Glutamatergic neuron (in vitro differentiated cells): ENCODE measurements around the gene SIRT3. TPM values are rescaled to one million over a fixed set of nuclear protein-coding genes. Genes with fewer than 3 reads are reported as not detected.

Source experiments
- DNase-seq: peaks from one replicate; pipeline ENCODE4 v3.0.0; 2022
- H3K27ac Mint-ChIP-seq: one replicate; pipeline ENCODE4 v1.8.0; 2020; ENCODE audit warnings: mild to moderate bottlenecking, mixed read lengths, inconsistent platforms; ENCODE audit not compliant: unreplicated experiment
- H3K27me3 Mint-ChIP-seq: one replicate; pipeline ENCODE4 v1.8.0; 2020; ENCODE audit warnings: mild to moderate bottlenecking, moderate library complexity, mixed read lengths, inconsistent platforms; ENCODE audit not compliant: unreplicated experiment
- H3K36me3 Mint-ChIP-seq: one replicate; pipeline ENCODE4 v1.8.0; 2020; ENCODE audit warnings: mild to moderate bottlenecking, mixed read lengths, inconsistent platforms; ENCODE audit not compliant: unreplicated experiment
- H3K4me1 Mint-ChIP-seq: one replicate; pipeline ENCODE4 v1.8.0; 2020; ENCODE audit warnings: mild to moderate bottlenecking, low read depth, mixed read lengths, inconsistent platforms; ENCODE audit not compliant: unreplicated experiment
- H3K4me3 Mint-ChIP-seq: one replicate; pipeline ENCODE4 v1.8.0; 2020; ENCODE audit warnings: mild to moderate bottlenecking, mixed read lengths, inconsistent platforms; ENCODE audit not compliant: unreplicated experiment
- H3K9me3 Mint-ChIP-seq: one replicate; pipeline ENCODE4 v1.8.0; 2020; ENCODE audit warnings: mild to moderate bottlenecking, moderate library complexity, mixed read lengths, inconsistent platforms; ENCODE audit not compliant: unreplicated experiment
- total RNA-seq: library from RNA; stranded (reverse); fragmentation: NEBNext Ultra II Directional; extraction: Animal tissue kit (Norgen Biotek cat#: 25700); gene quantifications from one replicate; pipeline ENCODE4 v1.2.1, GENCODE V29; 2021; ENCODE audit not compliant: unreplicated experiment
- TF ChIP-seq, protein P1 (sequence below): fragments of 200-600 bp; sonication (generic); IDR thresholded peaks from one replicate; pipeline ENCODE4 v1.5.0; 2021; ENCODE audit not compliant: partially characterized antibody, unreplicated experiment

Gene SIRT3
- total RNA-seq, 1 donor from 2014 or later = 23.6 TPM

DNA sequence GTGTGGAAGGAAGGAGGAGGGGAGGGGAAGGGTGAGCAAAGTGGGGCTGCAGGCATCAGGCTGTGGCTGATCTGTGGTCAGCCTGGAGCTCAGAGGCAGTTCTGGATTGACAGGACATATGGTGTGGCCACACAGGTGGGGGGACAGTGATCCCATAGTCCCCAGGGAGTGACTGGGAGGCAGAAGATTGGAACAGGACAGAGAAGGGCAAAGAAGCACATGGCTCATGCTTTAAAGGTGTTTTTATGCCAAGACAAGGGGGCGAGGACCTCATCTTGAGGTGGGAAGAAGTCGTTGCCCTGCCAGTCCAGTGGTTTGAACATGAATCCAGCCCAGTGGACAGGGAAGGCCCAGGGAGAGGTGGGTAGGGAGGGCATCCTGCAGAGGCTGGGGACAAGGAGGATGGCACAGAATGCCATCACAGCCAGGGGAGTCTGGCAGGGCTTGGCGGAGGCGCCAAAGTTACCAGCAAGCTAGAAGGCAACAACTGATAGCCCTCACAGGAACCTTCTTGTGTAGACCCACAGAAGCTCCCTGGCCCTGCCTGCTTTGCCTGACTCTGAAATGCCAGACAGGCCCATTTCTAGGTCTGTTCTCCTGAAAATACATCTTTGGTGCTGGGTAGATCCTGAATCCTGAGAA is 32.1 kb downstream of the SIRT3 start:
- Mint-ChIP-seq H3K9me3 (peaks cover 16% of the 10 kb centered on the region), H3K27me3 (peaks cover 12% of the 10 kb centered on the region), H3K4me3 (no peak overlapping the region), H3K27ac (no peak overlapping the region), H3K36me3 (no peaks in the 10 kb centered on the region), H3K4me1 (no peaks in the 10 kb centered on the region)
- DNase-seq = no peak
- TF ChIP-seq, protein P1, sequence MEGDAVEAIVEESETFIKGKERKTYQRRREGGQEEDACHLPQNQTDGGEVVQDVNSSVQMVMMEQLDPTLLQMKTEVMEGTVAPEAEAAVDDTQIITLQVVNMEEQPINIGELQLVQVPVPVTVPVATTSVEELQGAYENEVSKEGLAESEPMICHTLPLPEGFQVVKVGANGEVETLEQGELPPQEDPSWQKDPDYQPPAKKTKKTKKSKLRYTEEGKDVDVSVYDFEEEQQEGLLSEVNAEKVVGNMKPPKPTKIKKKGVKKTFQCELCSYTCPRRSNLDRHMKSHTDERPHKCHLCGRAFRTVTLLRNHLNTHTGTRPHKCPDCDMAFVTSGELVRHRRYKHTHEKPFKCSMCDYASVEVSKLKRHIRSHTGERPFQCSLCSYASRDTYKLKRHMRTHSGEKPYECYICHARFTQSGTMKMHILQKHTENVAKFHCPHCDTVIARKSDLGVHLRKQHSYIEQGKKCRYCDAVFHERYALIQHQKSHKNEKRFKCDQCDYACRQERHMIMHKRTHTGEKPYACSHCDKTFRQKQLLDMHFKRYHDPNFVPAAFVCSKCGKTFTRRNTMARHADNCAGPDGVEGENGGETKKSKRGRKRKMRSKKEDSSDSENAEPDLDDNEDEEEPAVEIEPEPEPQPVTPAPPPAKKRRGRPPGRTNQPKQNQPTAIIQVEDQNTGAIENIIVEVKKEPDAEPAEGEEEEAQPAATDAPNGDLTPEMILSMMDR = no peak

DNA sequence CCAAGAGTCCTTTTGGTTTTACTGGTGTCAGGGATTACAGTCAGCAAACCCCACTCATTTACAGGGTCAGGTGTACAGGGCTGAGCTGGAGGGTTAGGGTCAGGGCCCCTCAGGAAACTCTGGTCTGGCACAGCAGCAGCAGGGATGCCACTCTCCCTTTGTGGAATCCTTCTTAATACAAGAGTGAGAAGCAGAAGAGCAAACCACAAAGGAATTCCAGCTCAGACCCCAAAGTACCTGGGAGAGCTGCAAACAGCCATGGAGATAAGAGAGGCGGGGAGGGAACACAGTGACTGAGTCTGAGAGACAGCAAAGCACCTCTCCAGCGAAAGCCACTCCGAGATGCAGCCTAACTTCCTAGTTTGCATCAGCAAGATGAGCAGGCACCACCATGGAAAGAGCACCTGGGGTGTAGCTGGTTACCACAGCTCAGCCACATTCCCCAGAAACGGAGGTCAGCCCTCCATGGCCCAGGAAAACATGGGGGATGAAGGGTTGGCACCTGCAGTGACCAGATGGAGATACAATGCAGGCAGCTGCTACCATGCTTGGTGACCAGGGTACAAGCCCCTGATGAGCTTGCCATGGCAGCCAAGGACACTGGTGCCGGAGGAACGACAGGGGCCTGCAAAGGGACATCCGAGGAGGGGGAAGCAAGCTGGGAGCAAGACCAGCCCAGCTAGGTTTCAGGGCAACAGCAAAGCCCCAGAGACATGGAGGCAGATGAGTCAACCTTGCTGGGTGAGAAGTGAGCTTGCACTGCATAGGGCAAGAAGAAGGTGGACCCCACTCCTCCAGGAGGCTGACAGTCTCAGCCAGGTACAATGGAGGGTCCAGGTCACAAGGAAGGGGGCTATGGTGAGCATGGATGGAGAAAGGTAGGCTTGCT is 32.8 kb downstream of the SIRT3 start:
- DNase-seq = no peak
- Mint-ChIP-seq H3K4me1 (no peaks in the 10 kb centered on the region), H3K4me3 (no peak overlapping the region), H3K36me3 (no peaks in the 10 kb centered on the region), H3K27me3 (peaks cover 12% of the 10 kb centered on the region), H3K9me3 (peaks cover 15% of the 10 kb centered on the region), H3K27ac (no peak overlapping the region)
- TF ChIP-seq, protein P1 = no peak

DNA sequence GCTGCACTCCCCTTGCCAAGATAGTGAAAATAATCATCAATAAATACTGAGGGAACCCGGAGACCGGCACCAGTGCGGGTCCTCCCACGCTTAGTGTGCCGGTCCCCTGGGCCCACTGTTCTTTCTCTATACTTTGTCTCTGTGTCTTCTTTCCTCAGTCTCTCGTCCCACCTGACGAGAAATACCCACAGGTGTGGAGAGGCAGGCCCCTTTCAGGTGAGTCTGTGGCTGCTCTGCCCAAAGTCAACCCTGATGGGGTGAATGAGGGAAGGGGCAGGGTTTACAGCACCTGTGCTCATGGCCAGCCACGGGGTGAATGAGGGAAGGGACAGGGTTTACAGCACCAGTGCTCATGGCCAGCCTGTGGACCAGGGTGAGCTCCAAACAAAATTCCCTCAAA is 33.7 kb downstream of the SIRT3 start:
- no peaks in the 10 kb centered on the region for H3K4me1 Mint-ChIP-seq
- no peak overlapping the region for H3K27ac Mint-ChIP-seq
- no peaks in the 10 kb centered on the region for H3K36me3 Mint-ChIP-seq
- TF ChIP-seq, protein P1 = no peak
- H3K4me3 Mint-ChIP-seq = no peak overlapping the region
- no peak for DNase-seq
- peaks cover 9% of the 10 kb centered on the region for H3K27me3 Mint-ChIP-seq
- H3K9me3 Mint-ChIP-seq = peaks cover 7% of the 10 kb centered on the region

DNA sequence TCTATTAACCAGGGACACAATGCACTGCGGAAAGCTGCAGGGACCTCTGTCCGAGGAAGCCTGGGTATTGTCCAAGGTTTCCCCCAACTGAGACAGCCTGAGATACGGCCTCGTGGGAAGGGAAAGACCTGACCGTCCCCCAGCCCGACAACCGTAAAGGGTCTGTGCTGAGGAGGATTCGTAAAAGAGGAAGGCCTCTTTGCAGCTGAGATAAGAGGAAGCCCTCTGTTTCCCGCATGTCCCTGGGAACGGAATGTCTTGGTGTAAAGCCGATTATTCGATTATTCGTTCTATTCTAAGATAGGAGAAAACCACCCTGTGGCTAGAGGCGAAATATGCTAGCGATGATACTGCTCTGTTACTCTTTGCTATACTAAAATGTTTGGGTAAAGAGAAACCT is 34.2 kb downstream of the SIRT3 start:
- Mint-ChIP-seq H3K9me3 (peaks cover 6% of the 10 kb centered on the region), H3K27me3 (peaks cover 9% of the 10 kb centered on the region), H3K4me3 (no peak overlapping the region), H3K27ac (no peak overlapping the region), H3K36me3 (no peaks in the 10 kb centered on the region), H3K4me1 (no peaks in the 10 kb centered on the region)
- TF ChIP-seq, protein P1 = no peak
- no peak for DNase-seq
